Measurements from ENCODE around the gene ASIC4. TPM values are rescaled to one million over a fixed set of nuclear protein-coding genes. Genes with fewer than 3 reads are reported as not detected.

Gene ASIC4
- total and polyA plus RNA-seq, 2 experiments from 2014 or later = 0.13 to 3.6 TPM

DNA sequence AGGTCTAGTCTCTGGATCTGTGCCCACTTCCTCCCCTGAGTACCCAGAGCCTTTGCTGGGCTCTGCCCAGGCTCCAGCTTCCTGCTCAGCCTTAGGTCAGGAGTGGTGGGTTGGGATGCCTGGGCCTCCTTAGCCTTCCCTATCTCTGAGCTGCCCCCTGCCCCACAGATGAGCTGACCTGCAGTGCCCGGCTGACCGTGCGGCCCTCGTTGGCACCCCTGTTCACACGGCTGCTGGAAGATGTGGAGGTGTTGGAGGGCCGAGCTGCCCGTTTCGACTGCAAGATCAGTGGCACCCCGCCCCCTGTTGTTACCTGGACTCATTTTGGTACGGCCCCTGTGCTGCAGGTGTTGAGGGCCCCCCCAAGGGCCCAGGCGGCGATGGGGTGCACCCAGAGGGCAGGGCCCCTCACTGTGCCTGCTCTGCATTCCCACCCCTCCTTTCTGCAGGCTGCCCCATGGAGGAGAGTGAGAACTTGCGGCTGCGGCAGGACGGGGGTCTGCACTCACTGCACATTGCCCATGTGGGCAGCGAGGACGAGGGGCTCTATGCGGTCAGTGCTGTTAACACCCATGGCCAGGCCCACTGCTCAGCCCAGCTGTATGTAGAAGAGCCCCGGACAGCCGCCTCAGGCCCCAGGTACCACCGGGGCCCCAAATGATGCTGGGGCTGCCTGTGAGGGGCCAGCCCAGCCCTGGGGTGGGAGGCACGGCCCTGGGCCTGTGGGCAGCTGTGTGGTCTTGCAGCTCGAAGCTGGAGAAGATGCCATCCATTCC is 45.7 kb upstream of the ASIC4 start:
- TF ChIP-seq, protein P1, sequence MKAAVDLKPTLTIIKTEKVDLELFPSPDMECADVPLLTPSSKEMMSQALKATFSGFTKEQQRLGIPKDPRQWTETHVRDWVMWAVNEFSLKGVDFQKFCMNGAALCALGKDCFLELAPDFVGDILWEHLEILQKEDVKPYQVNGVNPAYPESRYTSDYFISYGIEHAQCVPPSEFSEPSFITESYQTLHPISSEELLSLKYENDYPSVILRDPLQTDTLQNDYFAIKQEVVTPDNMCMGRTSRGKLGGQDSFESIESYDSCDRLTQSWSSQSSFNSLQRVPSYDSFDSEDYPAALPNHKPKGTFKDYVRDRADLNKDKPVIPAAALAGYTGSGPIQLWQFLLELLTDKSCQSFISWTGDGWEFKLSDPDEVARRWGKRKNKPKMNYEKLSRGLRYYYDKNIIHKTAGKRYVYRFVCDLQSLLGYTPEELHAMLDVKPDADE (IDR thresholded peaks at IDR 0.05) = no peak
- no peaks in the 10 kb centered on the region for H3K79me2 ChIP-seq (replicated peaks; ENCODE audit: insufficient read depth)
- no peak overlapping the region for H3K27ac ChIP-seq (ENCODE audit: low read depth)
- ATAC-seq (no peak), DNase-seq (ENCODE audit: low spot score) (no peak)
- Mint-ChIP-seq H3K27me3 (ENCODE audit: insufficient read depth, low read depth, poor library complexity) (peaks cover 25% of the 10 kb centered on the region), H3K4me3 (no peak overlapping the region), H3K9me3 (no peaks in the 10 kb centered on the region), H3K4me1 (no peaks in the 10 kb centered on the region; the same call in 2 of the 3 replicates), H3K36me3 (ENCODE audit: low read depth) (peaks cover 3% of the 10 kb centered on the region; the same call in 1 of the 3 replicates), H3K27ac (no peak overlapping the region)
- no peaks in the 10 kb centered on the region for H3K9me2 ChIP-seq (ENCODE audit: insufficient read depth)
- no peaks in the 10 kb centered on the region for H3K36me3 ChIP-seq (ENCODE audit: insufficient read depth)
- no peaks in the 10 kb centered on the region for H4K20me1 ChIP-seq (replicated peaks; ENCODE audit: insufficient read depth)
- no peak overlapping the region for H3K4me3 ChIP-seq
- H3K4me2 ChIP-seq = no peak overlapping the region
- H3F3A ChIP-seq (replicated peaks; ENCODE audit: low read depth) = no peaks in the 10 kb centered on the region
- H3K4me1 ChIP-seq (ENCODE audit: insufficient read depth) = no peaks in the 10 kb centered on the region
- no peak overlapping the region for H2AFZ ChIP-seq
- no peaks in the 10 kb centered on the region for H3K27me3 ChIP-seq (ENCODE audit: insufficient read depth)

DNA sequence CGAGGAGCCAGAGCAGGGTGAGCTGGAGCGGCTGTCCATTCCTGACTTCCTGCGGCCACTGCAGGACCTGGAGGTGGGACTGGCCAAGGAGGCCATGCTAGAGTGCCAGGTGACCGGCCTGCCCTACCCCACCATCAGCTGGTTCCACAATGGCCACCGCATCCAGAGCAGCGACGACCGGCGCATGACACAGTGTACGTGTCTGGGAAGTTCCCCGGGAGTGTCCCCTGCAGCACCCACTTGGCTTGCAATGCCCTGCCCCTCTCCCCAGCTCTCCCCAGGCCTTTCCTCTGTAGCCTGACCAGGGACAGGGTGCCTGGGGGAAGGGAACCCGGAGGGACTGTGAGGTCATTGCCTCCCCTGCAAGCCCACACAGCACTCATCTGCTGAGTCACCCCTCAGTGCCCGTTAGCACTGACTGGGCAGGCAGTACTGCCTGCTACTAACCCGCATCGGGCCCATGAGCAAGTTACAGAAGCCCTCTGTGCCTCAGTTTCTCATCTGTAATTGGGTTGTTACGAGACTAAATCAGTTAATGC is 45.0 kb upstream of the ASIC4 start:
- Mint-ChIP-seq H3K36me3 (ENCODE audit: low read depth) (peaks cover 3% of the 10 kb centered on the region; the same call in 1 of the 3 replicates), H3K27ac (no peak overlapping the region), H3K4me3 (no peak overlapping the region), H3K27me3 (ENCODE audit: insufficient read depth, low read depth, poor library complexity) (peaks cover 24% of the 10 kb centered on the region), H3K4me1 (no peaks in the 10 kb centered on the region; the same call in 2 of the 3 replicates), H3K9me3 (no peaks in the 10 kb centered on the region)
- Histone ChIP-seq H3K4me3 (no peak overlapping the region), H3K36me3 (ENCODE audit: insufficient read depth) (no peaks in the 10 kb centered on the region), H2AFZ (no peak overlapping the region), H3K9me2 (ENCODE audit: insufficient read depth) (no peaks in the 10 kb centered on the region), H3K27ac (ENCODE audit: low read depth) (no peak overlapping the region), H3K79me2 (replicated peaks; ENCODE audit: insufficient read depth) (no peaks in the 10 kb centered on the region), H3F3A (replicated peaks; ENCODE audit: low read depth) (no peaks in the 10 kb centered on the region), H4K20me1 (replicated peaks; ENCODE audit: insufficient read depth) (no peaks in the 10 kb centered on the region), H3K27me3 (ENCODE audit: insufficient read depth) (no peaks in the 10 kb centered on the region), H3K4me1 (ENCODE audit: insufficient read depth) (no peaks in the 10 kb centered on the region), H3K4me2 (no peak overlapping the region)
- ATAC-seq = no peak
- no peak for DNase-seq (ENCODE audit: low spot score)
- no peak for TF ChIP-seq JUNB (IDR thresholded peaks at IDR 0.05; ENCODE audit: unreplicated experiment)
- TF ChIP-seq EZH2 (IDR thresholded peaks at IDR 0.05; ENCODE audit: low read depth, unreplicated experiment) = no peak
- TF ChIP-seq EZH2phosphoT487 (IDR thresholded peaks at IDR 0.05; ENCODE audit: unreplicated experiment) = no peak
- TF ChIP-seq, protein P1 (IDR thresholded peaks at IDR 0.05) = no peak
- TF ChIP-seq, protein P2, sequence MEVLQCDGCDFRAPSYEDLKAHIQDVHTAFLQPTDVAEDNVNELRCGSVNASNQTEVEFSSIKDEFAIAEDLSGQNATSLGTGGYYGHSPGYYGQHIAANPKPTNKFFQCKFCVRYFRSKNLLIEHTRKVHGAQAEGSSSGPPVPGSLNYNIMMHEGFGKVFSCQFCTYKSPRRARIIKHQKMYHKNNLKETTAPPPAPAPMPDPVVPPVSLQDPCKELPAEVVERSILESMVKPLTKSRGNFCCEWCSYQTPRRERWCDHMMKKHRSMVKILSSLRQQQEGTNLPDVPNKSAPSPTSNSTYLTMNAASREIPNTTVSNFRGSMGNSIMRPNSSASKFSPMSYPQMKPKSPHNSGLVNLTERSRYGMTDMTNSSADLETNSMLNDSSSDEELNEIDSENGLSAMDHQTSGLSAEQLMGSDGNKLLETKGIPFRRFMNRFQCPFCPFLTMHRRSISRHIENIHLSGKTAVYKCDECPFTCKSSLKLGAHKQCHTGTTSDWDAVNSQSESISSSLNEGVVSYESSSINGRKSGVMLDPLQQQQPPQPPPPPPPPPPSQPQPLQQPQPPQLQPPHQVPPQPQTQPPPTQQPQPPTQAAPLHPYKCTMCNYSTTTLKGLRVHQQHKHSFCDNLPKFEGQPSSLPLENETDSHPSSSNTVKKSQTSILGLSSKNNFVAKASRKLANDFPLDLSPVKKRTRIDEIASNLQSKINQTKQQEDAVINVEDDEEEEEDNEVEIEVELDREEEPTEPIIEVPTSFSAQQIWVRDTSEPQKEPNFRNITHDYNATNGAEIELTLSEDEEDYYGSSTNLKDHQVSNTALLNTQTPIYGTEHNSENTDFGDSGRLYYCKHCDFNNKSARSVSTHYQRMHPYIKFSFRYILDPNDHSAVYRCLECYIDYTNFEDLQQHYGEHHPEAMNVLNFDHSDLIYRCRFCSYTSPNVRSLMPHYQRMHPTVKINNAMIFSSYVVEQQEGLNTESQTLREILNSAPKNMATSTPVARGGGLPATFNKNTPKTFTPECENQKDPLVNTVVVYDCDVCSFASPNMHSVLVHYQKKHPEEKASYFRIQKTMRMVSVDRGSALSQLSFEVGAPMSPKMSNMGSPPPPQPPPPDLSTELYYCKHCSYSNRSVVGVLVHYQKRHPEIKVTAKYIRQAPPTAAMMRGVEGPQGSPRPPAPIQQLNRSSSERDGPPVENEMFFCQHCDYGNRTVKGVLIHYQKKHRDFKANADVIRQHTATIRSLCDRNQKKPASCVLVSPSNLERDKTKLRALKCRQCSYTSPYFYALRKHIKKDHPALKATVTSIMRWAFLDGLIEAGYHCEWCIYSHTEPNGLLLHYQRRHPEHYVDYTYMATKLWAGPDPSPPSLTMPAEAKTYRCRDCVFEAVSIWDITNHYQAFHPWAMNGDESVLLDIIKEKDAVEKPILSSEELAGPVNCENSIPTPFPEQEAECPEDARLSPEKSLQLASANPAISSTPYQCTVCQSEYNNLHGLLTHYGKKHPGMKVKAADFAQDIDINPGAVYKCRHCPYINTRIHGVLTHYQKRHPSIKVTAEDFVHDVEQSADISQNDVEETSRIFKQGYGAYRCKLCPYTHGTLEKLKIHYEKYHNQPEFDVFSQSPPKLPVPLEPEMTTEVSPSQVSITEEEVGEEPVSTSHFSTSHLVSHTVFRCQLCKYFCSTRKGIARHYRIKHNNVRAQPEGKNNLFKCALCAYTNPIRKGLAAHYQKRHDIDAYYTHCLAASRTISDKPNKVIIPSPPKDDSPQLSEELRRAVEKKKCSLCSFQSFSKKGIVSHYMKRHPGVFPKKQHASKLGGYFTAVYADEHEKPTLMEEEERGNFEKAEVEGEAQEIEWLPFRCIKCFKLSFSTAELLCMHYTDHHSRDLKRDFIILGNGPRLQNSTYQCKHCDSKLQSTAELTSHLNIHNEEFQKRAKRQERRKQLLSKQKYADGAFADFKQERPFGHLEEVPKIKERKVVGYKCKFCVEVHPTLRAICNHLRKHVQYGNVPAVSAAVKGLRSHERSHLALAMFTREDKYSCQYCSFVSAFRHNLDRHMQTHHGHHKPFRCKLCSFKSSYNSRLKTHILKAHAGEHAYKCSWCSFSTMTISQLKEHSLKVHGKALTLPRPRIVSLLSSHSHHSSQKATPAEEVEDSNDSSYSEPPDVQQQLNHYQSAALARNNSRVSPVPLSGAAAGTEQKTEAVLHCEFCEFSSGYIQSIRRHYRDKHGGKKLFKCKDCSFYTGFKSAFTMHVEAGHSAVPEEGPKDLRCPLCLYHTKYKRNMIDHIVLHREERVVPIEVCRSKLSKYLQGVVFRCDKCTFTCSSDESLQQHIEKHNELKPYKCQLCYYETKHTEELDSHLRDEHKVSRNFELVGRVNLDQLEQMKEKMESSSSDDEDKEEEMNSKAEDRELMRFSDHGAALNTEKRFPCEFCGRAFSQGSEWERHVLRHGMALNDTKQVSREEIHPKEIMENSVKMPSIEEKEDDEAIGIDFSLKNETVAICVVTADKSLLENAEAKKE (CRISPR knock-in tag; IDR thresholded peaks at IDR 0.05) = no peak
- no peak for TF ChIP-seq ZNF331 (CRISPR knock-in tag; IDR thresholded peaks at IDR 0.05; ENCODE audit: low read depth)
